Mesendoderm (in vitro differentiated cells): ENCODE data around the gene F10.
"Not testable (repeated sequence)": the region's sequence is repeated elsewhere in the genome, so short reads cannot be mapped to it uniquely, and the experiment has no call there.

Source experiments
- DNase-seq: peaks from one replicate; pipeline ENCODE4 v3.0.0; 2013
- H2AK5ac ChIP-seq: 2 replicates; pipeline ENCODE4 v1.6.1; 2013; ENCODE audit warnings: low read length, inconsistent platforms
- H2BK120ac ChIP-seq: 2 replicates; pipeline ENCODE4 v1.6.1; 2013; ENCODE audit warnings: low read depth, mild to moderate bottlenecking, low read length, moderate library complexity, mixed read lengths
- H2BK15ac ChIP-seq: replicated peaks from 2 replicates; pipeline ENCODE4 v1.6.1; 2013; ENCODE audit warnings: low read depth, mild to moderate bottlenecking, moderate library complexity
- H2BK5ac ChIP-seq: 2 replicates; pipeline ENCODE4 v1.6.1; 2013; ENCODE audit warnings: low read length, inconsistent platforms
- H3K18ac ChIP-seq: 2 replicates; pipeline ENCODE4 v1.6.1; 2013; ENCODE audit warnings: mild to moderate bottlenecking, low read length, mixed read lengths
- H3K23ac ChIP-seq: one replicate; pipeline ENCODE4 v1.6.1; 2013; ENCODE audit warnings: low read length
- H3K27ac ChIP-seq: 2 replicates; pipeline ENCODE4 v1.5.1; 2013; ENCODE audit warnings: low read depth, mild to moderate bottlenecking, inconsistent platforms, low read length, moderate library complexity
- H3K27me3 ChIP-seq: 2 replicates; pipeline ENCODE4 v1.6.1; 2013; ENCODE audit warnings: low read length, control low read depth, mild to moderate bottlenecking, inconsistent platforms; ENCODE audit not compliant: insufficient read depth, poor library complexity
- H3K36me3 ChIP-seq: 2 replicates; pipeline ENCODE4 v1.6.1; 2013; ENCODE audit warnings: low read length, inconsistent platforms; ENCODE audit not compliant: control insufficient read depth, insufficient read depth
- H3K4ac ChIP-seq: one replicate; pipeline ENCODE4 v1.6.1; 2013; ENCODE audit warnings: low read depth, mild to moderate bottlenecking, low read length, moderate library complexity
- H3K4me1 ChIP-seq: 2 replicates; pipeline ENCODE4 v1.6.1; 2013; ENCODE audit warnings: low read depth, low read length, inconsistent platforms; ENCODE audit not compliant: control insufficient read depth
- H3K4me2 ChIP-seq: 2 replicates; pipeline ENCODE4 v1.6.1; 2013; ENCODE audit warnings: low read length
- H3K4me3 ChIP-seq: 2 replicates; pipeline ENCODE4 v1.5.1; 2013; ENCODE audit warnings: mild to moderate bottlenecking, low read length
- H3K56ac ChIP-seq: one replicate; pipeline ENCODE4 v1.6.1; 2013; ENCODE audit warnings: low read length
- H3K79me1 ChIP-seq: 2 replicates; pipeline ENCODE4 v1.6.1; 2013; ENCODE audit warnings: low read length, inconsistent platforms
- H3K79me2 ChIP-seq: 2 replicates; pipeline ENCODE4 v1.6.1; 2013; ENCODE audit warnings: mild to moderate bottlenecking, low read length; ENCODE audit not compliant: control insufficient read depth, insufficient read depth
- H3K9ac ChIP-seq: 2 replicates; pipeline ENCODE4 v1.6.1; 2013; ENCODE audit warnings: low read length, inconsistent platforms
- H4K5ac ChIP-seq: one replicate; pipeline ENCODE4 v1.6.1; 2013; ENCODE audit warnings: low read length
- H4K8ac ChIP-seq: one replicate; pipeline ENCODE4 v1.6.1; 2013; ENCODE audit warnings: low read depth, mild to moderate bottlenecking, control low read depth, low read length, moderate library complexity
- WGBS: extraction: QIAGEN DNeasy Blood & Tissue Kit; methylation state at CpG from one replicate; pipeline ENCODE4 v1.1.7; 2013; ENCODE audit warnings: low lambda C conversion rate, missing lambda C conversion rate; ENCODE audit not compliant: insufficient coverage; ENCODE audit errors: extremely low coverage; 5-methylcytosine and 5-hydroxymethylcytosine counted together

The F10 gene

GRCh38 chr13:113102302-113102701 lies 20.3 kb upstream of the F10 start:
- not testable (repeated sequence) for H3K18ac ChIP-seq, H4K5ac ChIP-seq
- WGBS = no CpG with 5 or more reads among the region's 10 CpGs

GRCh38 chr13:113102727-113103126 lies 19.9 kb upstream of the F10 start:
- no peak for DNase-seq
- no peaks in the 10 kb centered on the region for H3K79me2 ChIP-seq
- H2BK5ac ChIP-seq = no peak overlapping the region
- WGBS = 100% methylated on average over 5 of the region's 12 CpGs
- no peaks in the 10 kb centered on the region for H3K79me1 ChIP-seq
- H2BK15ac ChIP-seq = no peak overlapping the region
- H2BK120ac ChIP-seq = no peak overlapping the region
- H4K5ac ChIP-seq = no peak overlapping the region
- no peak overlapping the region for H2AK5ac ChIP-seq
- H3K4me1 ChIP-seq = no peaks in the 10 kb centered on the region
- H3K36me3 ChIP-seq = no peaks in the 10 kb centered on the region
- H3K4ac ChIP-seq = no peak overlapping the region
- no peak overlapping the region for H3K4me3 ChIP-seq
- no peak overlapping the region for H3K4me2 ChIP-seq
- no peaks in the 10 kb centered on the region for H3K27me3 ChIP-seq
- no peak overlapping the region for H3K27ac ChIP-seq
- H3K56ac ChIP-seq = no peak overlapping the region
- no peak overlapping the region for H3K23ac ChIP-seq
- H3K9ac ChIP-seq = no peak overlapping the region
- no peak overlapping the region for H3K18ac ChIP-seq
- H4K8ac ChIP-seq = no peak overlapping the region

More at GRCh38 chr13:113102302-113102701, 20.3 kb upstream of the F10 start:
- not testable (repeated sequence) for H3K27ac ChIP-seq, H3K27me3 ChIP-seq, H3K4me3 ChIP-seq, H3K23ac ChIP-seq, H3K4ac ChIP-seq, H4K8ac ChIP-seq, H2BK15ac ChIP-seq, H3K79me2 ChIP-seq, H3K4me1 ChIP-seq, H2BK5ac ChIP-seq, H3K36me3 ChIP-seq, H3K9ac ChIP-seq, DNase-seq, H2AK5ac ChIP-seq, H3K56ac ChIP-seq, H3K79me1 ChIP-seq, H2BK120ac ChIP-seq, H3K4me2 ChIP-seq

DNA sequence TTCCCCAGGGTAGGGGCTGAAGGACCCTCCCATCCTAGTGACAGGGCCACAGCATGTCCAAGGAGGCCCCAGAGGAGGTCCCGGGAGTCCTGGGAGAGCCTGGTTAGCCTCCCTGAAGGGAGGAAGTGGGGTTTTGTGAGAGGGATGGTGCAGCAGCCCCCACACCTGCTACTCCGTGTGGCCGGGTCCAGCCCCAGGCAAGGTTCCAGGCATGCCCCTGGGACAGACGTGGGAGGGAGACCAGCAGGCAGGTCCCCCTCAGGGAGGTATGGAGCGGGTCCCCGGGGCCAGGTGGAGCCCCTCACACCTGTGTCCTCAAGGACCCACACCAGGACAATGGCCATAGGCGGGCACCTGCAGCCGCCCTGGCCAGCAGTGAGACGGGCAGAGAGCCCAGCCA lies 19.0 kb upstream of the F10 start:
- H2AK5ac ChIP-seq = no peak overlapping the region
- no CpG with 5 or more reads among the region's 9 CpGs for WGBS
- no peak overlapping the region for H4K5ac ChIP-seq
- no peak overlapping the region for H3K23ac ChIP-seq
- H3K18ac ChIP-seq = no peak overlapping the region
- H3K27me3 ChIP-seq = no peaks in the 10 kb centered on the region
- no peaks in the 10 kb centered on the region for H3K36me3 ChIP-seq
- DNase-seq = no peak
- no peak overlapping the region for H3K9ac ChIP-seq
- H4K8ac ChIP-seq = no peak overlapping the region
- H3K79me2 ChIP-seq = no peaks in the 10 kb centered on the region
- no peak overlapping the region for H2BK15ac ChIP-seq
- H3K79me1 ChIP-seq = no peaks in the 10 kb centered on the region
- no peak overlapping the region for H2BK5ac ChIP-seq
- no peak overlapping the region for H3K4me2 ChIP-seq
- no peak overlapping the region for H3K56ac ChIP-seq
- no peaks in the 10 kb centered on the region for H3K4me1 ChIP-seq
- no peak overlapping the region for H3K4ac ChIP-seq
- no peak overlapping the region for H2BK120ac ChIP-seq
- H3K4me3 ChIP-seq = no peak overlapping the region
- no peak overlapping the region for H3K27ac ChIP-seq

GRCh38 chr13:113105032-113105920 lies 17.3 kb upstream of the F10 start, which contains the start of gene F7:
Gene F7 (plus strand): TSS chr13:113105791. CDS start chr13:113105842, 51 bp downstream.
- H2BK15ac ChIP-seq = no peak within 1 kb of the TSS
- H3K4me1 ChIP-seq = no peaks in the 10 kb centered on the region
- H3K27ac ChIP-seq = no peak within 1 kb of the TSS
- no peak within 1 kb of the TSS for H2BK120ac ChIP-seq
- no peak within 1 kb of the TSS for H3K18ac ChIP-seq
- no peak within 1 kb of the TSS for H3K4ac ChIP-seq
- no peak within 1 kb of the TSS for H3K4me3 ChIP-seq
- no peak within 1 kb of the TSS for H4K8ac ChIP-seq
- no peak within 1 kb of the TSS for H2BK5ac ChIP-seq
- no peak within 1 kb of the TSS for H3K4me2 ChIP-seq
- no peak within 1 kb of the TSS for H3K56ac ChIP-seq
- WGBS = no CpG with 5 or more reads among the region's 17 CpGs
- peaks cover 2% of the 10 kb centered on the region for H3K27me3 ChIP-seq
- no peaks in the 10 kb centered on the region for H3K36me3 ChIP-seq
- H4K5ac ChIP-seq = no peak within 1 kb of the TSS
- H3K79me1 ChIP-seq = no peaks in the 10 kb centered on the region
- H2AK5ac ChIP-seq = no peak within 1 kb of the TSS
- H3K23ac ChIP-seq = no peak within 1 kb of the TSS
- no peak within 1 kb of the TSS for H3K9ac ChIP-seq
- DNase-seq = no peak
- H3K79me2 ChIP-seq = no peaks in the 10 kb centered on the region

GRCh38 chr13:113105921-113106452 lies 16.6 kb upstream of the F10 start:
- H3K23ac ChIP-seq = no peak overlapping the region
- H4K5ac ChIP-seq = no peak overlapping the region
- DNase-seq = no peak
- no peak overlapping the region for H2AK5ac ChIP-seq
- no peak overlapping the region for H3K18ac ChIP-seq
- no peak overlapping the region for H3K4me3 ChIP-seq
- H3K4ac ChIP-seq = no peak overlapping the region
- H4K8ac ChIP-seq = no peak overlapping the region
- no peak overlapping the region for H2BK15ac ChIP-seq
- no peak overlapping the region for H3K27ac ChIP-seq
- H3K79me1 ChIP-seq = no peaks in the 10 kb centered on the region
- H3K79me2 ChIP-seq = no peaks in the 10 kb centered on the region
- WGBS = no CpG with 5 or more reads among the region's 16 CpGs
- peaks cover 4% of the 10 kb centered on the region for H3K27me3 ChIP-seq
- no peak overlapping the region for H3K9ac ChIP-seq
- no peak overlapping the region for H2BK120ac ChIP-seq
- H3K36me3 ChIP-seq = no peaks in the 10 kb centered on the region
- H3K4me2 ChIP-seq = no peak overlapping the region
- H3K56ac ChIP-seq = no peak overlapping the region
- no peaks in the 10 kb centered on the region for H3K4me1 ChIP-seq
- no peak overlapping the region for H2BK5ac ChIP-seq
